Measurements from ENCODE around the gene TANGO6.

The TANGO6 gene

DNA sequence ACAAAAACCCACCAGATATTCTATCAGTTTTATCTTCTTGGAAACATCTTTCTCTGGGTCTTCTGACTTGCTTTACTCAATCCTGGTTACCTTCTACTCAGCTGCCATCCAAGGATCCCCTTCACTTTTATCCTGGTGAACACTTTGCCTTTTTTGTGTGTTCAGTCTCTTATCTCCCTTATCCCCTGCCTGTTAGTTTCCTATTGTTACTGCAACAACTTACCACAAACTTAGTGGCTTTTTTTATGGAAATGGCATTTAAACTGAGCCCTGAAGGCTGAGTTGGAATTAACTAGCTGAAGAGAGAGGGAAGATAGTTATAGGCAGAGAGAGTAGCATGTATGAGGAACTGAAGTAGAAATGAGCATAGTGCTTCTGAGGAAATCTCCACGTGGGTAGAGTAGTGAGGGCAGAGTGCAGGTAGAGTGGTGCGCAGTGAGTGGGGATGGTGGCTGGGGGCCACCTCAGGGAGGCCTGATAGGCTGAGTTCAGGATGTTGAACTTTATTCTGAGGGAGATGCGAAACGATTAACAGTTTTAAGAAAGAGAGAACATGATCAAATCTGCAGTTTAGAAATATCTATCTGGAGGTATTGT is 26.3 kb downstream of the TANGO6 start:
- DNase-seq, result no peak

DNA sequence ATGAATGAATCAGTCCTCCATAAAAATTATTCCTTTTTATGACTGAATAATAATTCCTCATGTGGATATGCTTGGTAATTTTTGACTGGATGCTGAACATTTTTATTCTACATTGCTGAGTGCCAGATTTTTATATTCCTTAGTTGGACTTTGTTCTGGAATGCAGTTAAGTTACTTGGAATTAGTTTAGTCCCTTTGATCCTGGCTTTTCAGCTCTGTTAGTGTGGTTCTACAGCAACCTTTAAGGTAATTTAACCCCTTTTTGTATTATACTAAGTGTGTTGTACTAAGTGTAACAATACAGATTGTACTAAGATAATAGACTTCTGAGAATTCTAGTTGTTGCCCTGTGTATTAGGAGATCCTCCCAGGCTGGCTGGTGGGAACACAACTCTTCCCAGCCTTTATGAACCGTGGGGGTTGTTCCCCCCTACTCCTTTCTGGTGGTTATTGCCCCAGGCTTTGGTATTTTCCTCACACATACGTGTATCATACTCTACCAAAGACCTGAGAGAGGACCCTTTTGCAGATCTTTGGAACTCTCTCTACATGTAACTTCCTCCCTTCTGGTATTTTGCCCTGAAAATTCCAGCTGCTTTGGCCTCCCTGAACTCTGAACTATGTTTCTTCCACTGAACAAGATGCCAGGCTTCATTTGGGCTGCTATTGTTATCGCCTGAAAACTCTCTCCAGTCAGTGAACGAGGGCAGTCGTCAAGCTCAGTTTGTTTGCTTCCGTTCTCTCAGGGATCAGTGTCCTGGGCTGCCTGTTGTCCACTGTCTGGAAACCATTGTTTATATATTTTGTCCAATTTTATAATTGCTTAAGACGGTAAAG is 30.5 kb downstream of the TANGO6 start:
- no peak for DNase-seq

- DNase-seq, result no peak
Measured at GRCh38 chr16:68875871-68876270, 32.5 kb downstream of the TANGO6 start.

DNA sequence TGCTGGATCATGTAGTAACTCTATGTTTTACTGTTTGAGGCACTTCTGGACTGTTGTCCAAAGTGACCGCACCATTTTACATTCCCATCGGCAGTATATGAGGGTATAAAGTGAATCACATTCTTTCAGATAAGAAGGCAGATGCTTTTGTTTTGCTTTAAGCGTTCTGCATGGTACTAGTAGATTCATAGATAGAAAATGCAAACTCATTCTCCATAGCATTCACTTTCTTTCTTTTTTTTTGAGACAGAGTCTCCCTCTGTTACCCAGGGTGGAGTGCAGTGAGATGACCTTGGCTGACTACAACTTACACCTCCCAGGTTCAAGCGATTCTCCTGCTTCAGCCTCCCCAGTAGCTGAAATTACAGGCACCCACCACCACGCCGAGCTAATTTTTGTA is 40.4 kb downstream of the TANGO6 start:
- no peak for DNase-seq

GRCh38 chr16:68884401-68884800 is 41.1 kb downstream of the TANGO6 start:
- no peak for DNase-seq

- no peak for DNase-seq
Measured at GRCh38 chr16:68884861-68885720, 41.8 kb downstream of the TANGO6 start.

DNA sequence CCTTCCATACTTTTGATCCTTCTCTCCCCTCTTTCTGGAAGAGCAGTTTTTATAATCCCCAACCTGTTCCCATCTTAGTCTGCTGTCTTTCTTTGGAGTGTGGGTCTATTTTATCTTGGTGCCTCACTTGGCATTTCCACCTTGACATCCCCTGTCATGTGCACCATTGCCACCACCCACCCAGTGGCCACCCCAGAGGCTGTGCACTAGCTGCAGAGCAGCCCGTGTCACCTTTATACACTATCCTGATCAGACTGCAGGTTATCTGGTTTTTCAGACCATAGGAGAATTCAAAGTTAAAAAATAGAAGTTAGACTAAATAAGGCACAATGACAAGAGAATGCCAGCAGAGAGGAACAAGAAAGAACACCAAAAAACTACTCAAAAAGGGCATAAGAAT is 43.8 kb downstream of the TANGO6 start:
- DNase-seq, result no peak

DNA sequence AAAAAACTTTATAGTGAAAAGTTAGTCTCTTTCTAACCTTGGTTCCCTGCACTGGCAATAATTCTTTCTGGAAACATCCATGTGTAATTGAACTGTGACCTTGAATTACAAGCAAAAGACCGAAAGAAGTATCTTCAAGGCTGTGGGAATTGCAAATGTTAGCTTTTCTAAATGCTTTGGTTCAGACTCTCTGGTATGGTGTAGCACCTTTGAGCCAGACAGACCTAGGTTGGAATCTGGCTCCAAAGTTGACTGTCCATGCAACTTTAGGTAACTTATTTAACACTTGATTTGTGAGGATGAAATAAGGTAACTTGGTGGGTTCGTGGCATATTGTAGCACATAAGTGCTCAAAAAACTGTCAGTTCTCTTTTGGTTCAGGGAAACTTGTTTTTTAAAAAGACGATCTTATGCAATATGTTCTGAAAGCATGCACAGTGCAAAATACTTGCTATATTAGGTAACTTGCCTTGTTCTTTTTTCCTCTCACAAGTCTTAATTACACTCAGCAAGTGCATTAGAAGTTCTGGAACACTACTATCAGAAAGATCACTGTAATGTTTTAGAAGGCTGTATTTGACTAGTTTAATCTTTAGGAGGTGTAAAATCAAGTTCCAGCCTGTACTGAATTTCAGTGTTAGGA is 46.3 kb downstream of the TANGO6 start:
- DNase-seq, result no peak

GRCh38 chr16:68892214-68892613 is 48.9 kb downstream of the TANGO6 start:
- DNase-seq, result no peak

GRCh38 chr16:68892898-68893297 is 49.6 kb downstream of the TANGO6 start:
- no peak for DNase-seq

DNA sequence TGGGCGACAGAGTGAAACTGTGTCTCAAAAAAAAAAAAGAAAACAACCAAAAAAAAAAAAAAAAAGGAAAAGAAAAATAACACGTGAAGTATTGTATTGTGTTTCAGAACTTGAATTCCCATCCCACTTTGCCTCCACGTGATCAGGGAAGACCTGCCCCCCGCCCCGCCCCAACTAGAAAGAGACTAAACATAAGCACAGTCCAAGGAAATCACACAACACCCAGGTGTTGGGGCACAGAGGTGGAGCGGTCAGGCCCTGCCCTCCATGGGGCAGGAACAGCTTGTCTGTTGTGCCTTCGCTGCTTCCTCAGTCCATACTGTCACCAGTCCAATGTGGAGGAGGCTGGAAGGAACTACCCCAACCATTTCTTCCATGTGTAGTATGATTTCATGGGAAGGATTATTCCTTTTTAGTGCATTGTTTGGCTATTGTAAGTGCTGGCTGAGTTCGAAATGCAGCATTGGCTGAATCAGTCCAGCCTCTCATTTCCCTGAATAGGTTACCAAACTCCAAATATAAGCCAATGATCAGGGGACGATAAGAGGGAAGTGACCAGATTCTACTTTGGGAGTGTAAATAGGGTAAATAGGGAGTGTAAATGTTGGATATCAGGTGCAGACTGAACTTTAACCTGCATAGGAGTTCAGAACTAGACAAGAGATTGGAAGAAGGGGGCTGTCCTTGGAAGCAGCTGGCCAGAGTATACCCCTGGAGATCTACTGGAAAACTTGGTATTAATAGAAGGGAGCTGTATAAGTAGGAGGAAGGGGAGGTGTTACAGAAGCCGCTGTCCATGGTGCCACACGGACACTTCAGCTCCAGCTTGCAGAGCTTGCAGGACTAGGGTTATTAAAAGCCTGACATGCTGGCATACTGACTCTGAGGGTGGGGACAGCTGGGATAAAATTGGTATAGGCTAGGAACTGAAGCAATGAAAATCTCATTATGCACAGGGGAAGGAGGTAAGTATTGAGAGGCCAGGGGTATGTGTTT is 50.7 kb downstream of the TANGO6 start:
- DNase-seq, result no peak

DNA sequence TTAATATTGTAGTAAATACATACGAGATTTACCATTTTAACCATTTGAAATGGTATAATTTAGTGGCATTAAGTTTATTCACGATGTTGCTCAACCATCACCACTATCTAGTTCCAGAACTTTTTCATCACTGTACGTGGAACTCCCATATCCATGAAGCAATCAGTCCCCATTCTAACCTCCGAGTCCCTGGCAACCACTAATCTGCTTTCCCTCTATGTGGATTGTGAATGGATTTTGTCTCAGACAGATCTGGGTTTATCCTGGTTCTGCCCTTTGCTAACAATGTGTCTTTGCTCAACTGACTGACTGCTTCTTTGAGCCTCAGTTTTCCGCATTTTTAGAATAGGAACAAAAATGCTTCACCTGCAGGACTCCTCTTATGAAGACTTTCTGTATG is 51.4 kb downstream of the TANGO6 start:
- no peak for DNase-seq

DNA sequence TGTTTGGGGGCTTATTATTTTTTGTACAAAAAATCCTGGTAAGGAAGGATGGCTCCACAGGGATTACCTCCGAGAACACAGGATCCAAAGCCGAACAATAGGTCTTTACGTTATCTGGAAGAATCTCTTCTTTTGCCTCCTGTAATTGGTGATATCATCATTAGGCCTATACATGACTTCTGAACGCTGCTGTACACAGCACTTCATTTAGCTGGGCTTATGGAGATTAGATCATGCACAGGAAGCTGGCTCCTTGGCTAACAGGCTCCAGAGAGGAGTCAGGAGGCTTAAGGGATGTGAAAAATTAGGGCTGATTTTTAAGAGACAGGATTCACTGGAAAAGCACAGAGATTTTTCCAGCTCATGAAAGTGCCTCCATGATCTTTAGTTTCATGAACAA is 54.7 kb downstream of the TANGO6 start:
- DNase-seq, result no peak

DNA sequence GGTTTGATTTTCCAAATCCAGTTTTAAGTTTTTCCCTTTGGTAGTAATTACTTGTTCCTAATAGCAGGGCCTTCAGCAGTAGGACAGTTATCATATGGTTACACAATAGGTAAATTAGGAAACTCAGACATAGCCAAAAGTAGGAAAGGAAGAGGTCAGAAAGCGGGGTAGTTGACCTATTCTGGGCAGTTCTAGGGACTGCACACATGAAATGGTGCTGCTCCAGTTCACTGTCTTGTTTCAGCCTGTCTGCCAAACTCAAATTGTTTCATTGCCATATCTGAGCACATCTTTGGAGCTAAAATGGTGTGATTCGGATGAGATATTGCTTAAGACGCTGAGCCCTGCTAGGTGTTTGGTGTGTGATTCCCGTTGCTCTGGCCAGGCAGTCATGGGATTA is 56.7 kb downstream of the TANGO6 start:
- DNase-seq, result no peak

GRCh38 chr16:68902003-68902968 is 59.0 kb downstream of the TANGO6 start:
- DNase-seq, result no peak

GRCh38 chr16:68902969-68903345 is 59.6 kb downstream of the TANGO6 start:
- no peak for DNase-seq

GRCh38 chr16:68907297-68907696 is 64.0 kb downstream of the TANGO6 start:
- no peak for DNase-seq

- no peak for DNase-seq
Measured at GRCh38 chr16:68907781-68908181, 64.5 kb downstream of the TANGO6 start.

DNA sequence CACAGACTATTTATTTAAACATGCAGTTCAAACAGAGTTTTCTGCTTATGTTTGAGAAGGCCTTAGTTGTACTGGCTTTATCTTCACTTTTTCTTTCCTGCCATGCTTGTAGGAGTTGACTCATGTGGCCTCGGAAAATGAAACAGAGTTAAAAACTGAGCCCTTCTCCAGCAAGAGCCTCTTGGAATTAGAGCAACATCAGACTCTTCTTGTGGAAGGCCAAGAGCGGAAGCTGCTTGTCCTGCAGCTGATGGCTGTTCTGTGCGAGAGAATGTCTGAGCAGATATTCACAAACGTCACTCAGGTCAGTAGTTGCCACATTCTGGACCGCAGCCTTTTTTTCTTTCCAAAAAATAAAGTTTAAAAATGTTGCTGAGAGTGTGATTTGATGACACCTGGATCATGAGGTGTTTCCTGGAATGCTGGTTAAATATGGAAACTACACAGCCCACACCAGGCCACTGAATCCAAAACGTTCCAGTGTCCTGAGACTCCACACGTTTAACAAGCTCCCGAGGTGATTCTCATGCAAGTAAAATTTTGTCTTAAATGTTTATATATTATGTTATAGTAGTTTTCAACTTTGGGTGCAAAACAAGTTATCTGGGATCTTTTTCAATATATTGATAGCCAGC is 65.9 kb downstream of the TANGO6 start:
- no peak for DNase-seq

DNA sequence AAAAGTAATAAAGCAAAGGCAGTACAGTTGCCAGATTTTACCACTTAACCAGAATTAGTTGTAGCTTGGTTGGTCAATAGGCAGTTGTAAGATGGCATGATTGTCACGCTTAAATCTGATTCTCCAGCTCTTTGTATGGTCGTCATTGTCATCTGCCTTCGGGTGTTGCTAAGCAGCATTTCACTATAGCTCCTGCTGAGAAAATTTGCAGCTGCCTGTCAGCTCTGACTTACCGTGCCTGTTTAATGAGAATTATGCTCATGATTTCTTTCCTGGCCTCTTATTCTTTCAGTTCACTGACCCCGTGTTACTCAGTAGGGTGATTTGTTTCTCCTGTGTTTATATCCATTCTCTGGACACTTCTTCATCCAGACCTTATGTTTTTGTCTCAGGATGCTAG is 66.7 kb downstream of the TANGO6 start:
- DNase-seq, result no peak
